ENCODE results near the gene TPRA1.

TPRA1 gene

DNA sequence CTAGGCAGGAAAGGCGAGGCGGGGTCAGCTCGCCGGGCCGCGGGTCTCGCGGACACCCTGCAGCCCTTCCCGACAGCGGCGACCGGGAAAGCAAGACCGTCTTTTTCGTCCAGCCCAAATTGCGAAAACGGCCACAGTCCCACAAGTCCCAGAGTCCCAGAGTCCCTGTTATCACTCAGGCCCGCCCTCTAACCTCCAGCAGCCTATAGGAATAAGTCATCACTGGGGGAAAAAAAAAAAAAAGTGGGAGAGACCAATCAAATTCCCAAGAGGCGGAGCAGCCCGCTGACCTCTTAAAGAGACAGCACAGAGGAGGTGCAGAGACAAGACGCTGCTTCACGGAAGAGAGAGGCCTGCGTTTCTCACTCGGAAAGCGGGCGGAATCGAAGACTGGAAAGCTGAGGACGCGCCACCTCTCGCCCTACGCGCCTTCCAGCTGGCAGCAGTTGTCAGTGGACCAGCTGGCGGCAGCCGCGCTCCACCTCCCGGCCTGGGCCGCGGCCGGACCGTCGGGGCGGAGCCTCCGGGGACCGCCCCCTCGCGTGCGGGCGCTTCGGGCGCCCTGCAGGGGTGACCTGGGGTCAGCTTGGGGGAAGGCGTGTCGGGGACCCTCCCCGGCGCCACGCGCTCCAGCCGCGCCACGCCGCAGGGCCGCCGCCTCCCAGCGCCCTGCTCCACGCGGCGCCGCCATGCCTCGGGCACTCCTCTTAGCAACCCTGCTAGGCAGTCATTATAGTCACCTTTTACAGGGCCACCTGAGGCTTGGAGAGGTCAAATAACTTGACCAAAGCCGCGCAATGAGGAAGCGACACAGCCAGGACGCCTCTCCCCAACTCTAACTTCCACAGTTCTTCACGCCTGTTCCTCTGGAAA, at the start of gene TPRA1:
Gene TPRA1, minus strand, starts transcription at position 141 of the 873 bp plus-strand sequence. CDS start 10,587 bp downstream, outside the sequence.
- no peaks in the 10 kb centered on the region for H3K9me3 Mint-ChIP-seq
- peak within 1 kb of the TSS; percentile 97 to 98 for H3K27ac Mint-ChIP-seq
- peaks cover 48% of the 10 kb centered on the region for H3K4me1 Mint-ChIP-seq
- peak within 1 kb of the TSS; percentile 89 to 94 for H3K4me3 Mint-ChIP-seq
- DNase-seq (peak; percentile 84 to 87), ATAC-seq (peak; percentile 88)
- no peaks in the 10 kb centered on the region for H3K27me3 Mint-ChIP-seq

DNA sequence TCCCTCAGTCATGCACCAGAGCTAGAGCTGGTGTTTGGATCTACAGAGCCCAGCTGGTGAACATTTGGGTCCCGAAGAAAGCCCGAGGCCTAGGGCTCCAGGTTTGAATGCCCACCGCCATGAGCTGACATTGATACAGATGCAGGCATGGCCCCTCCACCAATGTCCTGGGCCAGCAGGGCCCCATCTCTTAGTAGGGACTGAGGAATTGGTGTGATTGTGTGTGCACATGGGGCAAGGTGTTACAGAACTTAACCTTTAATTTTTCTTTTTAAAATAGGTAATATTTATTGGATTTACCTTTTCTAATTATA, 49.5 kb upstream of the TPRA1 start:
- no peak overlapping the region for H3K4me3 Mint-ChIP-seq
- H3K9me3 Mint-ChIP-seq: no peaks in the 10 kb centered on the region
- DNase-seq (no peak), ATAC-seq (no peak)
- peaks cover 10% of the 10 kb centered on the region for H3K4me1 Mint-ChIP-seq
- no peak overlapping the region for H3K27ac Mint-ChIP-seq
- H3K27me3 Mint-ChIP-seq: peaks cover 12% of the 10 kb centered on the region

DNA sequence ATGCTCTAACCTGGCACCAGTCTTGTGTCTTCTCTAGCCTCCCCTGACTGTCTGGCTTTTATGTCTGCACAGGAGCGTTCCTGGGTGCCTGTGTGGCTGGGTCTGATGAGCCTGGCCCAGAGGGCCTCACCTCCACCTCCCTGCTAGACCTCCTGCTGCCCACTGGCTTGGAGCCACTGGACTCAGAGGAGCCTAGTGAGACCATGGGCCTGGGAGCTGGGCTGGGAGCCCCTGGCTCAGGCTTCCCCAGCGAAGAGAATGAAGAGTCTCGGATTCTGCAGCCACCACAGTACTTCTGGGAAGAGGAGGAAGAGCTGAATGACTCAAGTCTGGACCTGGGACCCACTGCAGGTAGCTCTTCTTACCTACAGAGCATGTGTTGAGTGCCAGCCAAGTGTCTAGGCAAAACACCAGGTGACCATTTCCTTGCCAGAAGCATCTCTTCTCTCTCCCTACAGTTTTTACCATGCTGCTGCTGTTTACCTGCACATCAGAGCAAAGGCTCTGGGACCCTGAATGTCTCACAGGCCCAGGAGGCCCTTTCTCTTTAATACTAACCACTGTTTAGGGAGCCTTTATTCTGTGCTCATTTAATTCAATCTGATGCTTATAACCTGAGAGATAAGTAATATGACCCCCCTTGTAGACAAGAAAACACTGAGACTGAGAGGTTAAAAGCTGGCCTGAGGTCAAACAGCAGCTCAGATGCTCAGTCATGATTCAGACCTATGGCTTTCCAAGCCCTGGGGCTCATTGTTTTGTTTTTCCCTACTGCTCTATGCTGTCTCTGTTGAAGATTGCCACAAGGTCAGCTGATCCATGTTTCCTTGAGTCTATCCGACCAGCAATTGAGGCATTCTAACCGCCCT, 48.9 kb upstream of the TPRA1 start:
- H3K4me1 Mint-ChIP-seq: peaks cover 10% of the 10 kb centered on the region
- no peaks in the 10 kb centered on the region for H3K9me3 Mint-ChIP-seq
- peaks cover 12% of the 10 kb centered on the region for H3K27me3 Mint-ChIP-seq
- no peak overlapping the region for H3K27ac Mint-ChIP-seq
- no peak overlapping the region for H3K4me3 Mint-ChIP-seq
- DNase-seq: no peak
- no peak for ATAC-seq

DNA sequence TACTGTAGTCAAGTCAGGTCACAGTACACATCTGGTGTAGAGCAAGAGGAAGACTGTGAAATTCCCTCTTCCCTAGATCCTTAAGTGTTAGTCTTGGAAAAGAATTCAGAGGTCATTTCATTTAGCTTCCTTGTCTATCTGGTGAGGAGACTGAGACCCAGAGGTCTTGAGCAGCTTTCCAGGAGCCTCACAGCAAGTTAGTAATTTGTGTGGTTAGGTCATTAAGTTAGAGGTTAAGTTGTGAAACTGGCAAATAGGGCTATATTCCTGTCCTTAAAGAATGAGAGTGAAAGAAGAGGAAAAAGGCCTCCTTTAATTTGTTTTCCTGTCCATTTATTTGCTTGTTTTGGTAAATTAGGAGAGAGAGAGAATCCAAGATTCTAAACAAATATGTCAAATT, 47.4 kb upstream of the TPRA1 start:
- H3K27ac Mint-ChIP-seq: peak overlapping the region in 1 of 2 donors; percentile 6
- DNase-seq (no peak), ATAC-seq (no peak)
- peaks cover 22% of the 10 kb centered on the region for H3K27me3 Mint-ChIP-seq
- no peak overlapping the region for H3K4me3 Mint-ChIP-seq
- H3K4me1 Mint-ChIP-seq: peaks cover 10% of the 10 kb centered on the region
- no peaks in the 10 kb centered on the region for H3K9me3 Mint-ChIP-seq

DNA sequence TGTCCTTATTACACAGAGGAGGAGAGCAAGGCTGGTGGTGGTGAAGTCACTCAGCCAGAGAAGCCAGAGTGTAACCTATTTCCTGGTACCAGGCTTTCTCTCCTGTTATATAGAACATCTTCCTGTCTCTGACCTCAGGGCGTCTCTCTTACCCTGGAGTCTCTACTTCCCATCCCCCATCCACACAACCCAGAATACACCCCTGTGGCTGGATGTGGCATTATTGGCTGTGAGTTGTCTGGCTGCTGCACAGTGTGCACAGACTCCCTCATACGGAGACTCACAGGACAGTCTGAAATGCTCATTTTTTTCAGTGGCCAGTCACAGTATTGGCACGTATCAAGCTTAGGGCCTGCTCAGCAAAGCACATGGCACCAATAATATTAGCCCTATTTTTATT, 47.0 kb upstream of the TPRA1 start:
- peaks cover 10% of the 10 kb centered on the region for H3K4me1 Mint-ChIP-seq
- no peak overlapping the region for H3K4me3 Mint-ChIP-seq
- H3K27me3 Mint-ChIP-seq: peaks cover 22% of the 10 kb centered on the region
- no peaks in the 10 kb centered on the region for H3K9me3 Mint-ChIP-seq
- peak in 1 of 2 donors; percentile 67 for DNase-seq
- peak overlapping the region in 1 of 2 donors; percentile 27 for H3K27ac Mint-ChIP-seq
- ATAC-seq: peak; percentile 99

DNA sequence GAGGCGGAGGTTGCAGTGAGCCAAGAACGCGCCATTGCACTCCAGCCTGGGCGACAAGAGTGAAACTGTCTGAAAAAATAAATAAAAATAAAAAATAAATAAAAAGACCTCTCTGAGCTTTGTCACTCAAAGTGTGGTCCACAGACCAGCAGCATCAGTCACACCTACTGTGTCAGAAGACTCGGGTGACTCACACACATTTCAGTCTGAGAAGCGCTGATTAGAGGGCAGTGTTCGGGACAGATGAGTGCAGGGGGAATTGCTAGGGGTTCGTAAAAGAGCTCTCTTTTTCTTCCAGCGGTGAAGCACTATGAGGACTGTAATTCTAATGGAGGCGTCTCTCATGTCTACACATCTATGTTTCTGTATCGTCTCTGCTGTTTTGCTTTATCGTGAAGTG, 44.1 kb upstream of the TPRA1 start:
- no peak for ATAC-seq

DNA sequence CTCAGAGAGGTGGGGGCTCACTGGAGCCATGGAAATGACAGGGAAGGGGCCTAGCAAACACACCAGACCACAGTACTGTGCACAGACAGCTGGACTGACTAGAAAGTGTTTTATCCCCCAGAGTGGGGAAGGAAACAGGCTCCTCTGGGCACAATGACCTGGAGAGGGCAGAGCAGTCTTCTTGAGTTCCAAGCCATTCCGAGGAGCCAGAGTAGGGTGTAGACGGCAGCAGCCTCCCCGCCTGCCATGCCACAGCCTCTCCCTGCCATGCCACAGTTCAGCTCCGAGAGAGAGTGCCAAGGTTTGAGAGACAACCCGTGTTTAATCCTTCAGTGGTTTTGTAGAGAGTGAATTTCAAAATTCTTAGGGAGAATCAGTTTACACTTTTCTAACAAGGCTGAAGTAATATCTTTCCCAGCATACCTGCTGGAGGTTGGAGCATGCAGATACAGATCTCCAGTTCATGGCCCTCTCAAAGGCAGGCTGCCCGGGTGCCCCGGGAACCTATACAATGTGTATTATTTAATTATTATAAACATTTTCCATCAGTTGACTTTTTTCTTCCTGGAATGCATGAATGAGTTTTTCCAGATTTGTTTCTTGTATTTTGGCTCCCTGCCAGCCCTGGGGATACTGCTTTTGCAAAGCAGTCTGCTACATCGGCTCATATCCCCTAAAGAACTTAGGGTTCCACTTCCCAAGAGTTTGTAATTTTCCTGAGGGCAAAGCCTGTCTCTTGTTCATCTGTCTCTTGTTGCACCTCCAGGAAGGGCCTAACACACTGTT, 41.7 kb upstream of the TPRA1 start:
- no peaks in the 10 kb centered on the region for H3K9me3 Mint-ChIP-seq
- peaks cover 28% of the 10 kb centered on the region for H3K4me1 Mint-ChIP-seq
- H3K4me3 Mint-ChIP-seq: no peak overlapping the region
- ATAC-seq (no peak), DNase-seq (no peak)
- H3K27ac Mint-ChIP-seq: no peak overlapping the region
- peaks cover 71% of the 10 kb centered on the region for H3K27me3 Mint-ChIP-seq

More for the DNA sequence above, 44.1 kb upstream of the TPRA1 start:
- Mint-ChIP-seq H3K9me3 (no peaks in the 10 kb centered on the region), H3K27ac (no peak overlapping the region), H3K4me3 (no peak overlapping the region), H3K4me1 (peaks cover 25% of the 10 kb centered on the region), H3K27me3 (peaks cover 49% of the 10 kb centered on the region)
- DNase-seq: no peak

DNA sequence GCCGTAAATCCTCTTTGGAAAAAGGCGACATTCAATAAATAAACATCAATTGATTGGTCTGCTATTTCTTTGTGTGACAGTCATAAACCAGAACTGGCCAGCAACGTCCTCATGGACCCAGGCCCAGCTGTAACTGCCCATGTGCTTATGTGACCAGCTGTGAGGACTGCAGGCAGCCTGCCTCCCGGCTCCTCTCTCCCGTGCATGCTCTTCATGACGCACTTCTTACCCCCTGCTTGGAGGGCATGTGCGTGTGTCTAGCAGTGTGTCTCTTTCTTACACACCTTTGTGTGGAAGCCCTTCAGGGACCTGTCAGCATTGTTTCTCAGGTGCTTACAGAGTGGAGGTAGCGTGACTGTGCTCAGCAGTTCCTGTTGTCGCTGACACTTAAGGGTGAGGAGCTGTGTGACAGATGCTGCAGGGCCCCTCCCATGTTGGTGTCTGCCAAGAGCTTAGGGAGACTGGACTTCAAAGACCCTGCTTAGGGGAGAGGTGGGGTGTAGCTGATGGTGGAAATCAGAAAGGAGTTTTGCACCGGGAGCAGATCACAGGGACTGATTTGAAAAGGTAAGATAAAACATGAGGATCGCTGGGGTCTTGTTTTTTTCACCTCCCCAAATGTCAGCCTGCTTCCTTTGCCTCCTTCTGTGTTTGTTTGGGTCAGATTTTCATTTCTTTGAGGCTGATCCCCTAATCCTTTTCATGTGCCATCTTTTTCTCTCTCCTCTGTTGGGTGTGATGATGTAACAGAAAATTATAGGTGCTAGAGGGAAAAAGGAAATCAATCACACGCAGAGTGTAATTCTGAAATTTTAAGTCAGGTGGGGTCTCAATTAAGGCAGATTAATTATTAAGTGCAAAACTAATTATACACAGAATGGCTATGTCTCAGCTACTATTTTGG, 40.5 kb upstream of the TPRA1 start:
- Mint-ChIP-seq H3K4me3 (no peak overlapping the region), H3K27me3 (peaks cover 75% of the 10 kb centered on the region), H3K9me3 (no peaks in the 10 kb centered on the region), H3K4me1 (peaks cover 39% of the 10 kb centered on the region), H3K27ac (no peak overlapping the region)
- ATAC-seq: no peak
- DNase-seq: no peak

DNA sequence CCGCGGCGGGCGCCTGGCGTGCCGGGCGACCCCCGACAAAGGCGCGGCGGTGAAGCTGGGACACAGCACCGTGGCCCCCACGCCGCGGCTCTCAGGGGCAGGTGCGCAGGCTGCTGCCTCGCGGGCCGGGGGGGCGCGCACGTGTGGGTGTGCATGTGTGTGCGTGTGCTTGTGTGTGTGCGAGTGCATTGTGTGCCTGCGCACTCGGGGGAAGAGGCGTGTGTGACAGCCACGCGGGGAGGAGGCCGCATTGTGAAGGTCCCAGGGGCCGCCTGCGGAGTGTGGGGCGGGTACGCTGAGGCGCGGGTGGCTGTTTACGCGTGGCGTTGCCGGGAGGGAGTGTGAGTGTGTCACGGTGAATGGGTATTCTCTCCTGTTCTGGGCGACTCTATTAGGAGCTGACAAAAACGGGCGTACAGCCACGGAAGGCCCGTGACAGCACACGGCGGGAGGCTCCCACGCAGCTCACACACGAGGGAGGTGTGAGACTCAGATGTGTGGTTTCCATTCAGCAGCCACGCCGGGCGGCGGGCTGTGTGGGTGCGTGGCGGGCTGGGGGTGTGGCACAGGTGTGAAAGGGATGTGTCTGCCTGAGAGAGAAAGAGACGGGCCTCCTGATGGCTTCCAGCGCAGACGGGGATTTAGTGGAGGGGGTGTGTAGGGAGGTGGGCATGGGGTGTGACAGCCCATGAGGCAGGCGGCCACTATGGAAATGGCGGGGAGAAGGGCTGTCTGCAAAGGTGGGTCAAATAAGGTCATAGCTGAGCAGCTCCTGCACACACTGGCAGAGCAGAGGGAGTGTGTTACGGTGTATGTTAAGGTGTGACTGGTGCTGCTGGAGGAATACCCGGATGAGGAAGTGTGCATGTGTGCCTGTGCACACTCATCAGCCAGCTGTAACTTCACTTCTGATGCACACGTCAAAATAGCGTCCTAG, 39.2 kb upstream of the TPRA1 start:
- Mint-ChIP-seq H3K27ac (no peak overlapping the region), H3K9me3 (no peaks in the 10 kb centered on the region), H3K4me1 (peaks cover 44% of the 10 kb centered on the region), H3K4me3 (peak overlapping the region; percentile 63 to 84), H3K27me3 (peaks cover 65% of the 10 kb centered on the region)
- ATAC-seq (peak; percentile 44), DNase-seq (peak in 1 of 2 donors; percentile 14)

DNA sequence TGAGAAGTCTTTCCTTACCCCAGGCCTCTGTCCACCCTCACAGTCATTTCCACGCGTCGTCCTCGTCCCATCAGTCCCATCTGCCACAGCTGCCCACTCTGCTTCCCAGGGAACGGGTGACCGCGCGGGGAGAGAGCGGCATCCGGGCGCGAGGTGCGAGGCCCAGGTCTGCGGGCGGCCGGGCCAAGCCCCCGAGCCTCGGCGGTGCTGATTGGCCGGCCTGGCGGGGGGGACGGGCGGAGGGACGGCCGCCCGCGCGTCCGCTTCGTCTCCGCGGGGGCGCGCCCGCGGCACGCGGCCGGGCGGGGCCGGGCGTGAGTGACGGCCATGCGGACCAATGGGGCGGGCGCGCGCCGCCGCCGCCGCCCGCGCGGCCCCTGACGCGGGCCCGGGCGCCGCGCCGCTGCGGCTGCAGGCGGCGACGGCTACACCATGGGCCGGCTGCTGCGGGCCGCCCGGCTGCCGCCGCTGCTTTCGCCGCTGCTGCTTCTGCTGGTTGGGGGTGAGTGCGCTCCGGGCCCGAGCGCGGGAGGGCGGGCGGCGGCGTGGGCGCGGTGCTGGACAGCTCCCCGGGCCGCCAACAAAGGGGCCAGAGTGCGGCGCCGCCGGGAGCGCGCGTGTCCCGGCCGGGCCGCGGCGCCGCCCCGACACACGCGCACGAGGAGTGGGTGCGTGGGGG, 38.4 kb upstream of the TPRA1 start, which contains the start of gene PODXL2:
Gene PODXL2, plus strand, starts transcription at position 398 of the 679 bp plus-strand sequence. Its CDS starts 35 bp downstream, at position 433.
- Mint-ChIP-seq H3K27me3 (peaks cover 64% of the 10 kb centered on the region), H3K9me3 (no peaks in the 10 kb centered on the region), H3K4me3 (peak within 1 kb of the TSS; percentile 70 to 84), H3K27ac (no peak within 1 kb of the TSS), H3K4me1 (peaks cover 44% of the 10 kb centered on the region)
- ATAC-seq: peak; percentile 59
- DNase-seq: peak; percentile 18 to 20

DNA sequence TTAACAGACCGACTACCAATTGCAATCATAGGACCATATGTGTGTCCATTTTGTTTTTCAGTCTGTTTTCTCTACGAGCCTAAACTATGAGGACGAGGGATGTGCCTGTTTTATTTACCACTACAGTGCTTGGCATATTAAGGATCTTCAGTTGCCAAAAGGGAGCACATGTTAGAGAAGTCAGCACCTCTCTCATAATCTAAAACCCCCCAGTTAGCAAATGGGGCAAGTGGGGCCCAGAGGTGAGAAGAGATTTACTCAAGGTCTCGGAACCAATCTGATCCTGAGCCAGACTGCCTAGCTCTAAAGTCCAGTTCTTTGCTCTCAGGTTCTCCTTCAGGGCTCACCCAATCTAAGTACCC, 37.9 kb upstream of the TPRA1 start:
- ATAC-seq (peak; percentile 2), DNase-seq (no peak)
- no peaks in the 10 kb centered on the region for H3K9me3 Mint-ChIP-seq
- peak overlapping the region; percentile 51 to 70 for H3K4me3 Mint-ChIP-seq
- H3K27ac Mint-ChIP-seq: no peak overlapping the region
- H3K27me3 Mint-ChIP-seq: peaks cover 59% of the 10 kb centered on the region
- H3K4me1 Mint-ChIP-seq: peaks cover 44% of the 10 kb centered on the region

DNA sequence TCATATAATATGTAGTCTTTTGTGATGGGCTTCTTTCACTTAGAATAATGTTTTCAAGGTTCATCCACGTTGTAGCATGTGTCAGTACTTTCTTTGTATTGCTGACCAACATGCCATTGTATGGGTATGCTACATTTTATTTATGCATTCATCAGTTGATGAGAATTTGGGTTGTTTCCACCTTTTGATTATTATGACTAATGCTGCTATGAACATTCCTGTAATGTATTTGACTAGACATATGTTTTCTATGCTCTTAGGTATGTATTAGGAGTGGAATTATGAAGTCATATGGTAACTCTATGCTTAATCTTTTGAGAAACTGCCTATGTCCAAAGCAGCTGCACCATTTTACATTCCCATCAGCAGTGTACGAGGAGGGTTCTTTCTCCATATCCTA, 35.3 kb upstream of the TPRA1 start:
- no peak for ATAC-seq
- H3K4me1 Mint-ChIP-seq: peaks cover 39% of the 10 kb centered on the region
- H3K9me3 Mint-ChIP-seq: no peaks in the 10 kb centered on the region
- no peak for DNase-seq
- H3K27me3 Mint-ChIP-seq: peaks cover 40% of the 10 kb centered on the region
- H3K4me3 Mint-ChIP-seq: no peak overlapping the region
- no peak overlapping the region for H3K27ac Mint-ChIP-seq

DNA sequence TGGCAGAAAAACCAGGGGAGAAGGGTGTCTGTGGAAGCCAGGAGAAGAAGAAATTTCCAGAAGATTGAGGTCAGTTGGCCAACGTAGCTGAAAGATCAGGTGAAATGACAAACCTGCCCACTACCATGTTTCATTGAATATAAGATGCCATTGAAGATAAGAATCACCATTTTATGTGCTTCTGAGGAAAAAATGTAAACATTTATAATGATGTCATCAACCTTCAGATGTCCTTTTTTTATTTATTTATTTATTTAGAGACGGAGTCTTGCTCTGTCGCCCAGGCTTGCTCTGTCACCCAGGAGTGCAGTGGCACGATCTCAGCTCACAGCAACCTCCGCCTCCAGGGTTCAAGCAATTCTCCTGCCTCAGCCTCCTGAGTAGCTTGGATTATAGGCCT, 33.5 kb upstream of the TPRA1 start:
- H3K27me3 Mint-ChIP-seq: peaks cover 24% of the 10 kb centered on the region
- DNase-seq (no peak), ATAC-seq (no peak)
- H3K9me3 Mint-ChIP-seq: no peaks in the 10 kb centered on the region
- no peak overlapping the region for H3K27ac Mint-ChIP-seq
- H3K4me3 Mint-ChIP-seq: no peak overlapping the region
- peaks cover 25% of the 10 kb centered on the region for H3K4me1 Mint-ChIP-seq
